Breast epithelium (tissue), 4 donors: ENCODE measurements around the gene GLYATL3. TPM values are rescaled to one million over a fixed set of nuclear protein-coding genes. Genes with fewer than 3 reads are reported as not detected.

Experiments used
- DNase-seq, 2 donors: peaks; one replicate each; pipeline ENCODE4 v3.0.0-alpha.2; 2019; ENCODE audit warnings: low spot score in 2 of 2
- H3K27ac ChIP-seq, 2 donors: fragments of 200-600 bp; sonication (generic) in 1 of 2; one replicate each; pipeline ENCODE4 v1.5.1; 2016 to 2019; ENCODE audit warnings: mild to moderate bottlenecking in 1 of 2
- H3K27me3 ChIP-seq, 2 donors: fragments of 200-600 bp; sonication (generic) in 1 of 2; one replicate each; pipeline versions ENCODE4 v1.5.1 to v1.6.0; 2017 to 2019; ENCODE audit warnings: control low read depth in 1 of 2, mild to moderate bottlenecking in 1 of 2
- H3K36me3 ChIP-seq: fragments of 200-600 bp; one replicate; pipeline ENCODE4 v1.5.1; 2019
- H3K4me1 ChIP-seq, 2 donors: fragments of 200-600 bp; sonication (generic); one replicate each; pipeline ENCODE4 v1.5.1; 2016 to 2019; ENCODE audit warnings: control low read depth in 1 of 2
- H3K4me3 ChIP-seq, 3 donors: fragments of 200-600 bp; sonication (generic); 1 replicate in 2 of 3; 2 replicates in 1 of 3; pipeline ENCODE4 v1.5.1; 2016 to 2019; ENCODE audit warnings: mild to moderate bottlenecking in 3 of 3, moderate library complexity in 2 of 3
- H3K9me3 ChIP-seq, 2 donors: fragments of 200-600 bp; sonication (generic) in 1 of 2; one replicate each; pipeline ENCODE4 v1.5.1; 2016 to 2019; ENCODE audit warnings: control low read depth in 1 of 2
- POLR2A ChIP-seq: fragments of 450-650 bp; IDR thresholded peaks from one replicate; pipeline ENCODE4 v1.6.1; 2016; ENCODE audit warnings: antibody characterized with exemption, mild to moderate bottlenecking, moderate library complexity
- POLR2AphosphoS5 ChIP-seq, 3 donors: sonication (generic); formaldehyde crosslinking; IDR thresholded peaks; one replicate each; pipeline ENCODE4 v1.6.1; 2017; ENCODE audit warnings: antibody characterized with exemption in 3 of 3
- intact Hi-C: fragments of 100-400 bp; cut with DNase I; formaldehyde crosslinking; loops from one replicate; pipeline ENCODE4 v1.15.1; 2023; ENCODE audit warnings: low total_unique reads
- total RNA-seq, 3 donors: library from RNA; depleted of rRNA; stranded (reverse); fragments of >200 nt; gene quantifications; one replicate each; pipeline ENCODE4 v1.1.0, GENCODE V29; 2016
- TF ChIP-seq, protein P1 (sequence below), 3 donors: fragments of 450-650 bp; IDR thresholded peaks; one replicate each; pipeline ENCODE4 v1.5.1; 2016 to 2017; ENCODE audit warnings: antibody characterized with exemption in 3 of 3, mild to moderate bottlenecking in 3 of 3, moderate library complexity in 3 of 3

Gene GLYATL3
- total RNA-seq, 3 donors from 2014 or later = not detected

DNA sequence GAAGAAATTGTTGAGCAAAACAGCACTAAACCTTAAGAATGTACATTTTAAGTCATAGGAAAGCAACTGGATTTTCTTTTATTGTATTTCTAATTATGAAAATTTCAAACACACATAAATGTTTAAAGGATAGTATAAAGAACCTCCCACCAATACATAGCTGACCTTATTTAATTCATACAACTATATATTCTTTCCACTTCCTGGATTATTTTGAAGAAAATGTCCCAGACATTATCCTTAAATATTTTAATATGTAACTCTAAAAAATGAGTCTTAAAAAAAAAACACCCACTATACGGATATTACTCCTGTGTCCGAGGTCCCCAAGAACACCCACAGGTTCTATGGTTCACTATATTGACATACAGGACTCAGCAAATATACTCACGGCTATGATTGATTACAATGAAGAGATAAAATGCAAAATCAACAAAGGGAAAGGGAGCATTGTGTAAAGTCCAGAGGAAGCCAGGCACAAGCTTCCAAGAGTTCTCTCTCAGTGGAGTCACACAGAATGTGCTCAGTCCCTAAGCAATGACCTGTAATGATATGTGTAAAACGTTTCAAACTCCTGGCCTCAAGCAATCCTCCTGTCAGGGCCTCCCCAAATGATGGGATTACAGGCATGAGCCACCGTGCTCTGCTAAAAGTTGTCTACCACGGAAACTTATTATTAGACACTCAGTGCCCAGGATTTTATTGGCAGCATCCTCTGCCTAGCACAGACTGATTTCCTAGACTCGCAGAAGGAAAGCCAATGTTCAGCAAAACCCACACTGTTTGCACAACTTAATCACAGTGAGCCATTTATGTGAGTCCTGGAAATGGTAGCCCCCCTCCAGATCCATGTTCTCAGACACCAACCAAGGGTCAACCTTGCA, 23.2 kb downstream of the GLYATL3 start:
- no peaks in the 10 kb centered on the region for H3K9me3 ChIP-seq
- H3K4me3 ChIP-seq = no peak overlapping the region
- TF ChIP-seq POLR2A (no peak), POLR2AphosphoS5 (IDR thresholded peaks at IDR 0.05) (no peak)
- TF ChIP-seq, protein P1, sequence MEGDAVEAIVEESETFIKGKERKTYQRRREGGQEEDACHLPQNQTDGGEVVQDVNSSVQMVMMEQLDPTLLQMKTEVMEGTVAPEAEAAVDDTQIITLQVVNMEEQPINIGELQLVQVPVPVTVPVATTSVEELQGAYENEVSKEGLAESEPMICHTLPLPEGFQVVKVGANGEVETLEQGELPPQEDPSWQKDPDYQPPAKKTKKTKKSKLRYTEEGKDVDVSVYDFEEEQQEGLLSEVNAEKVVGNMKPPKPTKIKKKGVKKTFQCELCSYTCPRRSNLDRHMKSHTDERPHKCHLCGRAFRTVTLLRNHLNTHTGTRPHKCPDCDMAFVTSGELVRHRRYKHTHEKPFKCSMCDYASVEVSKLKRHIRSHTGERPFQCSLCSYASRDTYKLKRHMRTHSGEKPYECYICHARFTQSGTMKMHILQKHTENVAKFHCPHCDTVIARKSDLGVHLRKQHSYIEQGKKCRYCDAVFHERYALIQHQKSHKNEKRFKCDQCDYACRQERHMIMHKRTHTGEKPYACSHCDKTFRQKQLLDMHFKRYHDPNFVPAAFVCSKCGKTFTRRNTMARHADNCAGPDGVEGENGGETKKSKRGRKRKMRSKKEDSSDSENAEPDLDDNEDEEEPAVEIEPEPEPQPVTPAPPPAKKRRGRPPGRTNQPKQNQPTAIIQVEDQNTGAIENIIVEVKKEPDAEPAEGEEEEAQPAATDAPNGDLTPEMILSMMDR (IDR thresholded peaks at IDR 0.05) = no peak
- H3K27me3 ChIP-seq = no peaks in the 10 kb centered on the region
- no peaks in the 10 kb centered on the region for H3K4me1 ChIP-seq
- no peak overlapping the region for H3K27ac ChIP-seq
- H3K36me3 ChIP-seq = no peaks in the 10 kb centered on the region
- intact Hi-C loops = no loop called here
- DNase-seq = no peak

DNA sequence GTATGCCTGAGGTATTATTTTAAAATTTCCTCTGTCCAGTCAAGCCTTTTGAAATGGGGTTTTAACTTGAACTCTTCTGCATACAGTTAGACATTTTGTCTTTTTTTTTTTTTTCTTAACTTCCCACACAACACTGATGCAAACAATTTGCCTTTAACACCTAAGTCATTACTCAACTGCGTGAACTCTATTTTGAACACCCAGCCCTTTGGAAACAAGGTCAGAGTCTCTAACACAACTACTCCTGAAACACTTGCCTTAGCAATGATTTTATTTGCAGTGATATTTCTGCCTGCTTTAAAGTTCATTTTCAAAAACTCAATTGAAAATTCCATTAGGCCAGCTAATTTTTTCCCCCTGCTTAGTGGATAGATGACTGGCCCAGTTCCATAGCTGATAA, 24.2 kb downstream of the GLYATL3 start:
- Histone ChIP-seq H3K27ac (no peak overlapping the region), H3K9me3 (no peaks in the 10 kb centered on the region), H3K4me3 (no peak overlapping the region), H3K4me1 (no peaks in the 10 kb centered on the region), H3K36me3 (no peaks in the 10 kb centered on the region), H3K27me3 (no peaks in the 10 kb centered on the region)
- intact Hi-C loops = no loop called here
- DNase-seq = no peak
- TF ChIP-seq POLR2A (no peak), POLR2AphosphoS5 (IDR thresholded peaks at IDR 0.05) (no peak)
- TF ChIP-seq, protein P1 (IDR thresholded peaks at IDR 0.05) = no peak

DNA sequence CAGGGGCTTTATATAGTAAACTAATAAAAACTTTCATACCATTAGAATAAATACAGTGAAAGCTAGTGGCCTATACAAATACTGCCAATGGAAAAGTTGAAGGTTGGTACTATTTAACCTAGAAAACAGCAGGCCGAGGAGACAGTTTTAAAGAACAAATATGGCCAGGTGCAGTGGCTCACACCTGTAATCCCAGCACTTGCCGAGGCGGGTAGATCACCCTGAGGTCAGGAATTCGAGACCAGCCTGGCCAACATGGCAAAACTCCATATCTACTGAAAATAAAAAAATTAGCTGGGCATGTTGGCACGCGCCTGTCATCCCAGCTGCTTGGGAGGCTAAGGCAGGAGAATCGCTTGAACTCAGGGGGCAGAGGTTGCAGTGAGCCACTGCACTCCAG, 24.8 kb downstream of the GLYATL3 start:
- TF ChIP-seq POLR2A (no peak), POLR2AphosphoS5 (IDR thresholded peaks at IDR 0.05) (no peak)
- TF ChIP-seq, protein P1 (IDR thresholded peaks at IDR 0.05) = no peak
- Histone ChIP-seq H3K4me1 (no peaks in the 10 kb centered on the region), H3K27me3 (no peaks in the 10 kb centered on the region), H3K27ac (no peak overlapping the region), H3K36me3 (no peaks in the 10 kb centered on the region), H3K9me3 (no peaks in the 10 kb centered on the region), H3K4me3 (no peak overlapping the region)
- DNase-seq = peak in 1 of 2 donors; percentile 20
- intact Hi-C loops = no loop called here

DNA sequence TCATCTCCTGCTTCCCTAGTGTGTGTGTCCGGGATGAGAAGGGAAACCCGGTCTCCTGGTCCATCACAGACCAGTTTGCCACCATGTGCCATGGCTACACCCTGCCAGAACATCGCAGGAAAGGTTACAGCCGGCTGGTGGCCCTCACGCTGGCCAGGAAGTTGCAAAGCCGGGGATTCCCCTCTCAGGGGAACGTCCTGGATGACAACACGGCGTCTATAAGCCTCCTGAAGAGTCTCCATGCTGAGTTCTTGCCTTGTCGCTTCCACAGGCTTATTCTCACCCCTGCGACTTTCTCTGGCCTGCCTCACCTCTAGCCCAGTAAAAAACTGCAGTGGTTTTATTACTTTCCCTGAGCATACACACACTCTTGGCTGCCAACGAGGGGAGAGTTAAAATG, 26.9 kb downstream of the GLYATL3 start:
- H3K27me3 ChIP-seq = no peaks in the 10 kb centered on the region
- TF ChIP-seq POLR2AphosphoS5 (IDR thresholded peaks at IDR 0.05) (no peak), POLR2A (no peak)
- TF ChIP-seq, protein P1 (IDR thresholded peaks at IDR 0.05) = no peak
- no peak overlapping the region for H3K4me3 ChIP-seq
- H3K9me3 ChIP-seq = no peaks in the 10 kb centered on the region
- H3K27ac ChIP-seq = no peak overlapping the region
- H3K4me1 ChIP-seq = no peaks in the 10 kb centered on the region
- no peak for DNase-seq
- intact Hi-C loops = no loop called here
- no peaks in the 10 kb centered on the region for H3K36me3 ChIP-seq

DNA sequence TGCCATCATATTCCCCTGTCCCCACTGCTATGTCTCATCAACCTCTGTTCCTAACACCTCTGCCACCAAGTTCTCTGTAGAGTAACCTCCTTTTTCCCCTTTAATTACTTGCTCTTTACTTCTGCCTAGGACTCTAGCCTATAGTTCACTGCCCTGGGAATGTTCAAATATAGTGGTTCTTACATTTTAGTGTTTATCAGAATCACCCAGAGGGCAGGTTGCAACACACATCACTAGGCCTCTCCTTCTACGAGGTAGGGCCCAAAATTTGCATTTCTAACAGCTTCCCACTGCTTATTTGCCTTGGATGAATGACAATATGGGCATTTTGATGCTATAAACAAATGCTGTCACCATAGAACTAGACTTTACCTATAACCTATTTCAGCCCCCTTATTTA, 27.6 kb downstream of the GLYATL3 start:
- Histone ChIP-seq H3K9me3 (no peaks in the 10 kb centered on the region), H3K4me1 (no peaks in the 10 kb centered on the region), H3K27ac (no peak overlapping the region), H3K27me3 (no peaks in the 10 kb centered on the region), H3K36me3 (no peaks in the 10 kb centered on the region), H3K4me3 (no peak overlapping the region)
- DNase-seq = no peak
- TF ChIP-seq POLR2AphosphoS5 (IDR thresholded peaks at IDR 0.05) = no peak
- no peak for TF ChIP-seq POLR2A
- TF ChIP-seq, protein P1 (IDR thresholded peaks at IDR 0.05) = no peak
- intact Hi-C loops = no loop called here
